ENCODE measurements around the gene ADAR.
A peak's percentile ranks its signal among the peaks of the same experiment; 100 is the strongest.

ADAR gene

GRCh38 chr1:154608397-154609270 lies 648 bp upstream of the ADAR start:
- Mint-ChIP-seq H3K36me3 (ENCODE audit: low read depth) (peaks cover 23% of the 10 kb centered on the region), H3K27ac (peak overlapping the region; percentile 98), H3K4me3 (peak overlapping the region; percentile 94), H3K27me3 (ENCODE audit: low read depth) (no peaks in the 10 kb centered on the region), H3K4me1 (ENCODE audit: low read depth) (peaks cover 55% of the 10 kb centered on the region), H3K9me3 (no peaks in the 10 kb centered on the region)
- DNase-seq (ENCODE audit: low spot score): peak; percentile 37

GRCh38 chr1:154607106-154607608 lies 829 bp downstream of the ADAR start:
- Mint-ChIP-seq H3K27me3 (ENCODE audit: low read depth) (no peaks in the 10 kb centered on the region), H3K4me3 (peak overlapping the region; percentile 94), H3K9me3 (no peaks in the 10 kb centered on the region), H3K36me3 (ENCODE audit: low read depth) (peaks cover 26% of the 10 kb centered on the region), H3K4me1 (ENCODE audit: low read depth) (peaks cover 59% of the 10 kb centered on the region), H3K27ac (peak overlapping the region; percentile 98)
- DNase-seq (ENCODE audit: low spot score): no peak

DNA sequence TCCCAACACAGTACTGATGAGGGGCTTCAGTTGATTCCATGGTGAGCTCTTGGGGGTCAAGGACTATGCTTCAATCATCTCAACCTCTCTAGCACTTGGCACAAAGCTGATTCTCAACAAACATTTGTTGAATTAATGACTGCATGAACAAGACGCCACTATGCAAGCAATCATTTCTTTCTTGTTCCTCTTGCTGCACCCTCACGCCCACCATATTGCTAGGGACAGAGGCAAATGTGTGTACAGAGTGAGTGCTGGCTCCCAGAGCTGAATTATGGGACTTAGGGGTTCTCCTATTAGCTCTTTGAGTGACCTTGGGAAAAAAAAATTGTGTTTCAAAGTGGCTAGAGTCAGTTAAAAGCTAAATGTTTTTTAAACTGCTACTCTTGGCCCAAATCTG lies 2.5 kb downstream of the ADAR start:
- Mint-ChIP-seq H3K36me3 (ENCODE audit: low read depth) (peaks cover 41% of the 10 kb centered on the region), H3K4me3 (peak overlapping the region; percentile 94), H3K27me3 (ENCODE audit: low read depth) (no peaks in the 10 kb centered on the region), H3K27ac (peak overlapping the region; percentile 53), H3K9me3 (no peaks in the 10 kb centered on the region), H3K4me1 (ENCODE audit: low read depth) (peaks cover 47% of the 10 kb centered on the region)
- no peak for DNase-seq (ENCODE audit: low spot score)

DNA sequence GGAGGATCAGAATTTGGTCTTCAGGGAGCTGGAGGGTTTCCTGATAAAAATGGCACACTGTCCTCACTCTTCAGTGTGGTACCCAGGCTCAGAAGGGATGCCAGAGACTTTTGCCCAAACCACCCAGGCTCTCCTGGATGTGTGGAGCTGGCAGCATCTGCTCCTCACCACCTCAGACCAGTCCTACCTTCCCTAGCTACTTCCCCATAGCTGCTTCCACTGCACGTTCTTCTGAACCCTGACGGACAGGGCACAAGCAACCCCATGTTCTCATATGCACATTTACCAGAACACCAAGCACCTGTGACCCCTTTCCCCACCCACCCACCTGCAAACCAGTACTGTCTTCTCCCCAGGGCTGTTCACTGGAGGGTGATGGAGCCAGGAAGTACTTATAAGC lies 4.7 kb downstream of the ADAR start:
- Mint-ChIP-seq H3K4me1 (ENCODE audit: low read depth) (peaks cover 31% of the 10 kb centered on the region), H3K4me3 (no peak overlapping the region), H3K27me3 (ENCODE audit: low read depth) (no peaks in the 10 kb centered on the region), H3K9me3 (no peaks in the 10 kb centered on the region), H3K36me3 (ENCODE audit: low read depth) (peaks cover 52% of the 10 kb centered on the region), H3K27ac (no peak overlapping the region)
- DNase-seq (ENCODE audit: low spot score): no peak

- DNase-seq (ENCODE audit: low spot score): no peak
- Mint-ChIP-seq H3K4me1 (ENCODE audit: low read depth) (peaks cover 16% of the 10 kb centered on the region), H3K36me3 (ENCODE audit: low read depth) (peaks cover 66% of the 10 kb centered on the region), H3K27me3 (ENCODE audit: low read depth) (no peaks in the 10 kb centered on the region), H3K9me3 (no peaks in the 10 kb centered on the region), H3K27ac (no peak overlapping the region), H3K4me3 (no peak overlapping the region)
Measured at GRCh38 chr1:154599658-154600057, 8.3 kb downstream of the ADAR start.

GRCh38 chr1:154598871-154599635 lies 8.9 kb downstream of the ADAR start:
- H3K27me3 Mint-ChIP-seq (ENCODE audit: low read depth): no peaks in the 10 kb centered on the region
- H3K27ac Mint-ChIP-seq: no peak overlapping the region
- DNase-seq (ENCODE audit: low spot score): no peak
- peaks cover 14% of the 10 kb centered on the region for H3K4me1 Mint-ChIP-seq (ENCODE audit: low read depth)
- H3K4me3 Mint-ChIP-seq: no peak overlapping the region
- H3K9me3 Mint-ChIP-seq: no peaks in the 10 kb centered on the region
- H3K36me3 Mint-ChIP-seq (ENCODE audit: low read depth): peaks cover 68% of the 10 kb centered on the region

DNA sequence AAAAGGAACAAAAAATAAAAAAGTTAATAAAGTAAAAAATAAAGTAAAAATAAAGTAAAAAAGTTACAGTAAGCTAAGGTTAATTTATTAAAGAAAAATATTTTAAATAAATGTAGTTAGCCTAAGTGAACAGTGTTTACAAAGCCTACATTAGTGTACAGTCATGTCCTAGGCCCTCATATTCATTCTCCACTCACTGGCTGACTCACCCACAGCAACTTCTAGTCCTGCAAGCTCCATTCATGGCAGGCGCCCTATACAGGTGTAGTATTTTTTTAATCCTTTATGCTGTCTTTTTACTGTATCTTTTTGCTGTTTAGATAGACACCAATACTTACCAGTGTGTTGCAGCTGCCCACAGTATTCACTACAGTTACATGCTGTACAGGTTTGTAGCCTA lies 12.4 kb downstream of the ADAR start:
- H3K4me3 Mint-ChIP-seq: no peak overlapping the region
- H3K36me3 Mint-ChIP-seq (ENCODE audit: low read depth): peaks cover 73% of the 10 kb centered on the region
- peaks cover 10% of the 10 kb centered on the region for H3K4me1 Mint-ChIP-seq (ENCODE audit: low read depth)
- DNase-seq (ENCODE audit: low spot score): no peak
- no peaks in the 10 kb centered on the region for H3K9me3 Mint-ChIP-seq
- H3K27ac Mint-ChIP-seq: no peak overlapping the region
- H3K27me3 Mint-ChIP-seq (ENCODE audit: low read depth): no peaks in the 10 kb centered on the region

DNA sequence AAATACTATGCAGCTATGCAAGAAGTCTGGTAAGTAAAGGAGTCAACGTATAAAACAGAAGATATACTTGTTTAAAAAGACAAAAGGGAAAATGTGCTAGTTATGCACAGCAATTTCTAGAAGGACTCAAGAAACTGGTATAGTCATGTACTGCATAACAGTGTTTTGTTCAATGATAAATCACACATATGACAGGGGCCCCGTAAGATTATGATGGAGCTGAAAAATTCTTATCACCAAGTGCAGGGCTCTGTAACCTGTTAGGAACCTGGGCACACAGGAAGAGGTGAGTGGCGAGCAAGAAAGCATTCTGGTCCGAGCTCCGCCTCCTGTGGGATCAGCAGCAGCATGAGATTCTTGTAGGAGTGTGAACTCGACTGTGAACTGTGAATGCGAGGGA lies 13.2 kb downstream of the ADAR start:
- Mint-ChIP-seq H3K27ac (no peak overlapping the region), H3K36me3 (ENCODE audit: low read depth) (peaks cover 76% of the 10 kb centered on the region), H3K4me3 (no peak overlapping the region), H3K4me1 (ENCODE audit: low read depth) (peaks cover 10% of the 10 kb centered on the region), H3K9me3 (no peaks in the 10 kb centered on the region), H3K27me3 (ENCODE audit: low read depth) (no peaks in the 10 kb centered on the region)
- no peak for DNase-seq (ENCODE audit: low spot score)

GRCh38 chr1:154593390-154593789 lies 14.6 kb downstream of the ADAR start:
- H3K9me3 Mint-ChIP-seq: no peaks in the 10 kb centered on the region
- H3K27ac Mint-ChIP-seq: no peak overlapping the region
- DNase-seq (ENCODE audit: low spot score): no peak
- peaks cover 10% of the 10 kb centered on the region for H3K4me1 Mint-ChIP-seq (ENCODE audit: low read depth)
- no peak overlapping the region for H3K4me3 Mint-ChIP-seq
- no peaks in the 10 kb centered on the region for H3K27me3 Mint-ChIP-seq (ENCODE audit: low read depth)
- H3K36me3 Mint-ChIP-seq (ENCODE audit: low read depth): peaks cover 77% of the 10 kb centered on the region

GRCh38 chr1:154591206-154591605 lies 16.8 kb downstream of the ADAR start:
- Mint-ChIP-seq H3K4me1 (ENCODE audit: low read depth) (peaks cover 9% of the 10 kb centered on the region), H3K36me3 (ENCODE audit: low read depth) (peaks cover 73% of the 10 kb centered on the region), H3K27me3 (ENCODE audit: low read depth) (no peaks in the 10 kb centered on the region), H3K27ac (no peak overlapping the region), H3K9me3 (no peaks in the 10 kb centered on the region), H3K4me3 (no peak overlapping the region)
- DNase-seq (ENCODE audit: low spot score): no peak

DNA sequence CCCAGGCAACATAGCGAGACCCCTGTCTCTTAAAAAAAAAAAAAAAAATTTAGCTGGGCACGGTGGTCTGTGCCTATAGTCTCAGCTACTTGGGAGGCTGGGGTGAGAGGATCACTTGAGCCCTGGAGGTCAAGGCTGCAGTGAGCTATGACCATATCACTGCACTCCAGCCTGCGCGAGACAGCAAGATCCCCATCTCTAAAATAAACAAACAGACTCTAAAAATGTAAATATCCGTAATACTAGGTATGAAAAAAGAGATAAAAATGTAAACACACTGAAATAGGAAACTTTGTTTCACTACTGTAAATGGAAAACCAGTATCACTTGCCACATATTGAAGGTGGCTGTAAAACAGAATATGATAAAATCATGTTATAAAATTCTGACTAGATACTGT lies 17.2 kb downstream of the ADAR start:
- peaks cover 75% of the 10 kb centered on the region for H3K36me3 Mint-ChIP-seq (ENCODE audit: low read depth)
- H3K27ac Mint-ChIP-seq: no peak overlapping the region

DNA sequence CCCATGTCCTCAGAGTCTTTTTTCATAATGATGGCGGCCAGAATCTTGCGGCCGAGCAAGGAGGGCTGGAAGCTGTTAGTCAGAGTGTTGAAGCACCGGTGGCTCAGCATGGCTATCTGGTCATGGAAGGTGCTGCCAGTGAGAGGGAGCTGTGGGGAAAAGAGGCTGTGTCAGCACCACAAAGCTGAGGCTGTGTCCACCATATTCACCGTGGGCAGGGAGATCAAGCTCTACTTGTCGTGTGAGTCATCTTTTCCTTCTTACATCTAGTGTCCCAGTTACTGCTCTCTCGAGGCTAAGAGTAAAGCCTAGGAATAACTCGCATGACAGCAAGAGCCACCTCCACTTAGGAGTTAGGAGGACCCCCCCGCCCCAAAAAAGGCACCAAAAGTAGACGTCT lies 18.2 kb downstream of the ADAR start:
- Mint-ChIP-seq H3K27ac (no peak overlapping the region), H3K4me3 (no peak overlapping the region), H3K9me3 (no peaks in the 10 kb centered on the region), H3K27me3 (ENCODE audit: low read depth) (no peaks in the 10 kb centered on the region), H3K36me3 (ENCODE audit: low read depth) (peaks cover 78% of the 10 kb centered on the region), H3K4me1 (ENCODE audit: low read depth) (peaks cover 7% of the 10 kb centered on the region)
- DNase-seq (ENCODE audit: low spot score): no peak

More for the DNA sequence above, 17.2 kb downstream of the ADAR start:
- H3K4me3 Mint-ChIP-seq: no peak overlapping the region
- no peaks in the 10 kb centered on the region for H3K27me3 Mint-ChIP-seq (ENCODE audit: low read depth)
- H3K9me3 Mint-ChIP-seq: no peaks in the 10 kb centered on the region
- H3K4me1 Mint-ChIP-seq (ENCODE audit: low read depth): peaks cover 9% of the 10 kb centered on the region
- DNase-seq (ENCODE audit: low spot score): no peak

DNA sequence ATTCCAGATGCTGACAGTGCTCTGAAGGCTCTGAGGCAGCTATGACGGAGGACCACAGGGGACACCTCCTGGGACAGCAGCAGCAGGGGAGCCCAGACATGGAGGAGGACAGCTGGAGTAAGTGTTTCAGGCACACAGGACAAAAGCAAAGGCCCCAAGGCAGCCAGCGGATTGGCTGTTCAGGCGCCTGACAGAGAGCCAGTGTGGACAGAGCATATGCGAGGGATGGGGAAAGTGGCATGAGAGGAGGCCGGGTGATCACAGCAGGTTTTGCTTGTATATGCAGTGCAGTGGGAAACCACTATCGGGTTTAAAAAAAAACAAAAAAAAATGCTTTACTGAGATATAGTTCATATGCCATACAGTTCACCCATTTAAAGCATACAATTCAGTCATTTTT lies 21.3 kb downstream of the ADAR start:
- Mint-ChIP-seq H3K27ac (no peak overlapping the region), H3K4me1 (ENCODE audit: low read depth) (no peaks in the 10 kb centered on the region), H3K36me3 (ENCODE audit: low read depth) (peaks cover 78% of the 10 kb centered on the region), H3K27me3 (ENCODE audit: low read depth) (no peaks in the 10 kb centered on the region), H3K9me3 (no peaks in the 10 kb centered on the region), H3K4me3 (no peak overlapping the region)
- DNase-seq (ENCODE audit: low spot score): no peak

DNA sequence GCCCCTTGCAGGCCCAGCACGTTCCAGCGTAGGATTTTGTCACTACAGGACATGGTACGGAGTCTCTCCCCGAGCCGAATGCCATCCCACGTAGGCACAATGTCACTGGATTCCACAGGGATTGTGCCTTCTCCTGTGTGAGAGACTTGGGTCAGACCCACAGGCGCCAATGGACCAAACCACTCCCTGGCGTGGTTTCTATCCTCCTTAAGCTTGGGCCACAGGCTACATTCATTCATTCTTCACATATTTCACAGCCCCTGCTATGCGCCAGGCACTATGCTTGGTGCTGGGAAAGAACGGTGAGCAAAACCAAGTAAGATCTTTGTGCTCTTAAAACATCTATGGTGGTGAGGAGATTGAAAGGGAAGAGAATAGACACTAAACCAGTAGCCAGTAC lies 21.8 kb downstream of the ADAR start:
- H3K9me3 Mint-ChIP-seq: no peaks in the 10 kb centered on the region
- no peaks in the 10 kb centered on the region for H3K4me1 Mint-ChIP-seq (ENCODE audit: low read depth)
- H3K27ac Mint-ChIP-seq: no peak overlapping the region
- H3K4me3 Mint-ChIP-seq: no peak overlapping the region
- DNase-seq (ENCODE audit: low spot score): no peak
- no peaks in the 10 kb centered on the region for H3K27me3 Mint-ChIP-seq (ENCODE audit: low read depth)
- peaks cover 77% of the 10 kb centered on the region for H3K36me3 Mint-ChIP-seq (ENCODE audit: low read depth)

All from T-helper 2 cell treated with Interferon-gamma antibody and Interleukin-4, amounts not matched to agents 5 μg/mL and 100 μg/mL, for 36 hours (primary cell).